ENCODE data around the gene MYEOV. TPM values are rescaled to one million over a fixed set of nuclear protein-coding genes. Genes with fewer than 3 reads are reported as not detected.

MYEOV gene
- polyA plus RNA-seq, 2 donors: 18.3 to 32.2 TPM

DNA sequence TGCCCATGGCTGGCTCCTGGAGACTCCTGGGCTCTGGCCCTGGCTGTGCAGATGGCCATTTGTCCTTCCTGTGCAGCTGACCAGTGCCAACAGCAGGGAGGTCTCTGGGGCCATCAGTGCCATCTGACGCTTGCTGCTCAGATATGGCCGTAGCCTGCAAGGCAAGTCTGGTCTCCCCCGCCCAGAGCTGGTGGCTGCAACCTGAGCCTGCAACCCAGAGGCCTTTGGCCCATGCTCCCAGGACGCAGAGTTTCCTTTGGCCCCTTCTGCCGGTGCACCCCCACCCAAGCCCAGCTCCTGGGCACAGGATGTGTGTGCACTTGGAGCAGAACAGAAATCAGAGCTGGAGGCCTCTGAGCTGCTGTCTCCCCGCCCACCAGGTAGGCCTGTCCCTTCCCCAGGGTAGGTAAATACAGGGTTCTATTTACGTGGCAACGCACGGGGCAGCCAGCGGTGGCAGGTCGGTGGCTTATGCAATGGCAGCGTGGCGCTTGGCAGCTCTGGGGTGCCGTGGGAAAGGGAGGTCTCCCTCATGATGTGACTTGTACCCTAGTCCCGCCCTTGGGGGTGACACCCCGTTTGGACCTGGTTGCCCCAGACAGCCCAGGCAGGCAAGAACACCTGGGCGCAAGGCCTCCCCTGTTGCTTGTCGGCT lies 21.0 kb upstream of the MYEOV start:
- no peaks in the 10 kb centered on the region for H3K9me3 ChIP-seq (ENCODE audit: control insufficient read depth in 2 of 2, insufficient read depth in 1 of 2, low read depth in 1 of 2, low read length in 1 of 2)
- peaks cover 3 to 26% of the 10 kb centered on the region in 2 donors for H3K4me1 ChIP-seq (ENCODE audit: control insufficient read depth in 2 of 2, insufficient read depth in 2 of 2, low read length in 1 of 2)
- H3K4me3 ChIP-seq (ENCODE audit: low read depth in 1 of 2, low read length in 2 of 2): no peak overlapping the region
- H3K36me3 ChIP-seq (ENCODE audit: control insufficient read depth in 2 of 2, insufficient read depth in 2 of 2, low read length in 1 of 2): no peaks in the 10 kb centered on the region
- H3K27me3 ChIP-seq (ENCODE audit: control insufficient read depth in 1 of 2, insufficient read depth in 2 of 2, low read length in 2 of 2): no peaks in the 10 kb centered on the region
- 55 to 69% methylated on average over 18 of the region's 18 CpGs for WGBS, 2 donors
- peak overlapping the region; percentile 94 to 95 for H3K27ac ChIP-seq (ENCODE audit: low read depth in 2 of 2, low read length in 1 of 2)

- WGBS, 2 donors: 87 to 88% methylated on average over 6 of the region's 6 CpGs
- Histone ChIP-seq H3K4me3 (ENCODE audit: low read depth in 1 of 2, low read length in 2 of 2) (no peak overlapping the region), H3K27me3 (ENCODE audit: control insufficient read depth in 1 of 2, insufficient read depth in 2 of 2, low read length in 2 of 2) (no peaks in the 10 kb centered on the region), H3K4me1 (ENCODE audit: control insufficient read depth in 2 of 2, insufficient read depth in 2 of 2, low read length in 1 of 2) (peaks cover 3 to 29% of the 10 kb centered on the region in 2 donors), H3K27ac (ENCODE audit: low read depth in 2 of 2, low read length in 1 of 2) (peak overlapping the region; percentile 94 to 95), H3K36me3 (ENCODE audit: control insufficient read depth in 2 of 2, insufficient read depth in 2 of 2, low read length in 1 of 2) (no peaks in the 10 kb centered on the region), H3K9me3 (ENCODE audit: control insufficient read depth in 2 of 2, insufficient read depth in 1 of 2, low read depth in 1 of 2, low read length in 1 of 2) (no peaks in the 10 kb centered on the region)
Measured at GRCh38 chr11:69273571-69273970, 20.4 kb upstream of the MYEOV start.

DNA sequence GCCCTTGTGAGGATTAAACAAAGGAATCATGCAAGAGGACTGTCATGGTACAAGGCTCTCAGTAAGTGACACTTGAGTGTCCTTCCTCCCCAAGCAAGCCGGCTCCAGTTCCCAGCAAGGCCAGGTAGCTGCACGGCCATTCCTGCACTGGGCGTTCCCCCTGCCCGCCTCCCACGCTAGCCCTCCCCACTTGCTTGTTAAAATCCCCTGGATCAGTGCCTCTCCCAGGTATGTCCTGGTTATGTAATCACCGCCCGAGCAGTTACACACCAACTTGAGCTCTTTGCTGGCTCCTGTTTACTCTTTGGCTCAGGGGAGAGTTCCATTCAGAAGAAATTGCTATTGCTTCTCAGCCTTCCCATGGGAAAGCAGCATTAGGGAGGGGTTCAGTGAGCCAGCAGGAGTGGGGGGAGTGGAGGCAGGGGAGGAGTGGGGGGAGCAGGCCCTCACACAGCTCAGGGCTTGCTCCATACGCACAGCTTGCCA lies 19.4 kb upstream of the MYEOV start:
- H3K36me3 ChIP-seq (ENCODE audit: control insufficient read depth in 2 of 2, insufficient read depth in 2 of 2, low read length in 1 of 2): no peaks in the 10 kb centered on the region
- H3K9me3 ChIP-seq (ENCODE audit: control insufficient read depth in 2 of 2, insufficient read depth in 1 of 2, low read depth in 1 of 2, low read length in 1 of 2): no peaks in the 10 kb centered on the region
- peak overlapping the region; percentile 95 for H3K27ac ChIP-seq (ENCODE audit: low read depth in 2 of 2, low read length in 1 of 2)
- no peak overlapping the region for H3K4me3 ChIP-seq (ENCODE audit: low read depth in 1 of 2, low read length in 2 of 2)
- peaks cover 3 to 36% of the 10 kb centered on the region in 2 donors for H3K4me1 ChIP-seq (ENCODE audit: control insufficient read depth in 2 of 2, insufficient read depth in 2 of 2, low read length in 1 of 2)
- no peaks in the 10 kb centered on the region for H3K27me3 ChIP-seq (ENCODE audit: control insufficient read depth in 1 of 2, insufficient read depth in 2 of 2, low read length in 2 of 2)
- WGBS, 2 donors: 37 to 51% methylated on average over 8 of the region's 8 CpGs

- Histone ChIP-seq H3K27me3 (ENCODE audit: control insufficient read depth in 1 of 2, insufficient read depth in 2 of 2, low read length in 2 of 2) (no peaks in the 10 kb centered on the region), H3K4me3 (ENCODE audit: low read depth in 1 of 2, low read length in 2 of 2) (no peak overlapping the region), H3K9me3 (ENCODE audit: control insufficient read depth in 2 of 2, insufficient read depth in 1 of 2, low read depth in 1 of 2, low read length in 1 of 2) (no peaks in the 10 kb centered on the region), H3K27ac (ENCODE audit: low read depth in 2 of 2, low read length in 1 of 2) (peak overlapping the region; percentile 63 to 95), H3K4me1 (ENCODE audit: control insufficient read depth in 2 of 2, insufficient read depth in 2 of 2, low read length in 1 of 2) (peaks cover 3 to 40% of the 10 kb centered on the region in 2 donors), H3K36me3 (ENCODE audit: control insufficient read depth in 2 of 2, insufficient read depth in 2 of 2, low read length in 1 of 2) (no peaks in the 10 kb centered on the region)
Measured at GRCh38 chr11:69275178-69275577, 18.8 kb upstream of the MYEOV start.

GRCh38 chr11:69276165-69276564 lies 17.8 kb upstream of the MYEOV start:
- Histone ChIP-seq H3K36me3 (ENCODE audit: control insufficient read depth in 2 of 2, insufficient read depth in 2 of 2, low read length in 1 of 2) (no peaks in the 10 kb centered on the region), H3K9me3 (ENCODE audit: control insufficient read depth in 2 of 2, insufficient read depth in 1 of 2, low read depth in 1 of 2, low read length in 1 of 2) (no peaks in the 10 kb centered on the region), H3K4me3 (ENCODE audit: low read depth in 1 of 2, low read length in 2 of 2) (no peak overlapping the region), H3K27me3 (ENCODE audit: control insufficient read depth in 1 of 2, insufficient read depth in 2 of 2, low read length in 2 of 2) (no peaks in the 10 kb centered on the region), H3K27ac (ENCODE audit: low read depth in 2 of 2, low read length in 1 of 2) (no peak overlapping the region), H3K4me1 (ENCODE audit: control insufficient read depth in 2 of 2, insufficient read depth in 2 of 2, low read length in 1 of 2) (peaks cover 3 to 41% of the 10 kb centered on the region in 2 donors)
- WGBS, 2 donors: 95 to 97% methylated on average over 3 of the region's 3 CpGs

- Histone ChIP-seq H3K27ac (ENCODE audit: low read depth in 2 of 2, low read length in 1 of 2) (peak overlapping the region; percentile 75 to 83), H3K4me3 (ENCODE audit: low read depth in 1 of 2, low read length in 2 of 2) (no peak overlapping the region), H3K9me3 (ENCODE audit: control insufficient read depth in 2 of 2, insufficient read depth in 1 of 2, low read depth in 1 of 2, low read length in 1 of 2) (no peaks in the 10 kb centered on the region), H3K4me1 (ENCODE audit: control insufficient read depth in 2 of 2, insufficient read depth in 2 of 2, low read length in 1 of 2) (peaks cover 3 to 47% of the 10 kb centered on the region in 2 donors), H3K27me3 (ENCODE audit: control insufficient read depth in 1 of 2, insufficient read depth in 2 of 2, low read length in 2 of 2) (no peaks in the 10 kb centered on the region), H3K36me3 (ENCODE audit: control insufficient read depth in 2 of 2, insufficient read depth in 2 of 2, low read length in 1 of 2) (no peaks in the 10 kb centered on the region)
- 33 to 34% methylated on average over 12 of the region's 12 CpGs for WGBS, 2 donors
Measured at GRCh38 chr11:69277074-69277809, 16.7 kb upstream of the MYEOV start.

GRCh38 chr11:69278091-69278867 lies 15.7 kb upstream of the MYEOV start:
- 49 to 57% methylated on average over 12 of the region's 12 CpGs for WGBS, 2 donors
- H3K36me3 ChIP-seq (ENCODE audit: control insufficient read depth in 2 of 2, insufficient read depth in 2 of 2, low read length in 1 of 2): no peaks in the 10 kb centered on the region
- H3K4me3 ChIP-seq (ENCODE audit: low read depth in 1 of 2, low read length in 2 of 2): no peak overlapping the region
- no peaks in the 10 kb centered on the region for H3K9me3 ChIP-seq (ENCODE audit: control insufficient read depth in 2 of 2, insufficient read depth in 1 of 2, low read depth in 1 of 2, low read length in 1 of 2)
- peak overlapping the region; percentile 75 to 83 for H3K27ac ChIP-seq (ENCODE audit: low read depth in 2 of 2, low read length in 1 of 2)
- peaks cover 3 to 43% of the 10 kb centered on the region in 2 donors for H3K4me1 ChIP-seq (ENCODE audit: control insufficient read depth in 2 of 2, insufficient read depth in 2 of 2, low read length in 1 of 2)
- H3K27me3 ChIP-seq (ENCODE audit: control insufficient read depth in 1 of 2, insufficient read depth in 2 of 2, low read length in 2 of 2): no peaks in the 10 kb centered on the region

GRCh38 chr11:69280451-69280850 lies 13.5 kb upstream of the MYEOV start:
- WGBS, 2 donors: 48 to 55% methylated on average over 2 of the region's 2 CpGs
- no peak overlapping the region for H3K4me3 ChIP-seq (ENCODE audit: low read depth in 1 of 2, low read length in 2 of 2)
- peak overlapping the region; percentile 56 to 79 for H3K27ac ChIP-seq (ENCODE audit: low read depth in 2 of 2, low read length in 1 of 2)
- no peaks in the 10 kb centered on the region for H3K9me3 ChIP-seq (ENCODE audit: control insufficient read depth in 2 of 2, insufficient read depth in 1 of 2, low read depth in 1 of 2, low read length in 1 of 2)
- peaks cover 3 to 36% of the 10 kb centered on the region in 2 donors for H3K4me1 ChIP-seq (ENCODE audit: control insufficient read depth in 2 of 2, insufficient read depth in 2 of 2, low read length in 1 of 2)
- H3K27me3 ChIP-seq (ENCODE audit: control insufficient read depth in 1 of 2, insufficient read depth in 2 of 2, low read length in 2 of 2): no peaks in the 10 kb centered on the region
- no peaks in the 10 kb centered on the region for H3K36me3 ChIP-seq (ENCODE audit: control insufficient read depth in 2 of 2, insufficient read depth in 2 of 2, low read length in 1 of 2)

DNA sequence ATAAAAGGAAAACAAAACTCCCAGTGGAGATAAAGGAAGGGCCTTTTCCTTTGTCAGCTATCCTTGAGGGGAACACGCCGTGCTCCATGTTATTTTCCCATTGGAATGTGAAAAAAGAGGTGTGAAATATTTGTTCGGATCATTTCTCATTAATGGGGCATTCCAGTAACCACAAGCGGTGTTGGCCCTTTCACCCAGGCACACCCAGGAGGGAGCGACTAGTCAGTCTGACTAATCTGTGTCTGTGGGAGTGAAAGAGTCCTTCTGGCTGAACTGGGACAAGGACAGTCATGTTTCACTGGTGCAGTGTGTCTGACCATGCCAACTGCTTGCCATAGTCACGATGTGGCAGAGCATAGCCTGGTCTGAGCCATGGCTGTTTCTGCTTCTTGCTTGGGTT lies 13.0 kb upstream of the MYEOV start:
- WGBS, 2 donors: 36 to 40% methylated on average over 6 of the region's 6 CpGs
- no peak overlapping the region for H3K4me3 ChIP-seq (ENCODE audit: low read depth in 1 of 2, low read length in 2 of 2)
- no peaks in the 10 kb centered on the region for H3K9me3 ChIP-seq (ENCODE audit: control insufficient read depth in 2 of 2, insufficient read depth in 1 of 2, low read depth in 1 of 2, low read length in 1 of 2)
- H3K27ac ChIP-seq (ENCODE audit: low read depth in 2 of 2, low read length in 1 of 2): peak overlapping the region; percentile 86 to 94
- H3K36me3 ChIP-seq (ENCODE audit: control insufficient read depth in 2 of 2, insufficient read depth in 2 of 2, low read length in 1 of 2): no peaks in the 10 kb centered on the region
- no peaks in the 10 kb centered on the region for H3K27me3 ChIP-seq (ENCODE audit: control insufficient read depth in 1 of 2, insufficient read depth in 2 of 2, low read length in 2 of 2)
- H3K4me1 ChIP-seq (ENCODE audit: control insufficient read depth in 2 of 2, insufficient read depth in 2 of 2, low read length in 1 of 2): peaks cover 3 to 36% of the 10 kb centered on the region in 2 donors

All from esophagus (tissue), 2 donors.